Stimulated activated CD8-positive, alpha-beta memory T cell treated with anti-CD3 and anti-CD28 coated beads, Interleukin-7, amount 100 ng/mL, for 24 hours (primary cell): ENCODE data around the gene ZDHHC14.
"Not testable (repeated sequence)": the region's sequence is repeated elsewhere in the genome, so short reads cannot be mapped to it uniquely, and the experiment has no call there.

Source experiments
- DNase-seq: peaks from one replicate; pipeline ENCODE4 v3.0.0-alpha.2; 2020; ENCODE audit warnings: low read depth

Gene ZDHHC14

GRCh38 chr6:157691621-157692020 is 310.6 kb downstream of the ZDHHC14 start:
- not testable (repeated sequence) for DNase-seq

GRCh38 chr6:157693867-157694266 is 312.9 kb downstream of the ZDHHC14 start:
- DNase-seq = no peak

GRCh38 chr6:157695301-157696040 is 314.5 kb downstream of the ZDHHC14 start:
- no peak for DNase-seq

- no peak for DNase-seq
Measured at GRCh38 chr6:157699777-157700636, 319.0 kb downstream of the ZDHHC14 start.

- DNase-seq = not testable (repeated sequence)
Measured at GRCh38 chr6:157706351-157706750, 325.4 kb downstream of the ZDHHC14 start.

GRCh38 chr6:157706883-157707282 is 325.9 kb downstream of the ZDHHC14 start:
- DNase-seq = no peak

- DNase-seq = no peak
Measured at GRCh38 chr6:157707576-157707975, 326.6 kb downstream of the ZDHHC14 start.

- DNase-seq = no peak
Measured at GRCh38 chr6:157708239-157708638, 327.2 kb downstream of the ZDHHC14 start.

GRCh38 chr6:157708933-157709332 is 327.9 kb downstream of the ZDHHC14 start:
- no peak for DNase-seq

GRCh38 chr6:157709555-157709954 is 328.6 kb downstream of the ZDHHC14 start:
- no peak for DNase-seq

GRCh38 chr6:157710604-157711003 is 329.6 kb downstream of the ZDHHC14 start:
- no peak for DNase-seq

- no peak for DNase-seq
Measured at GRCh38 chr6:157711060-157711459, 330.1 kb downstream of the ZDHHC14 start.

GRCh38 chr6:157712585-157713295 is 331.8 kb downstream of the ZDHHC14 start:
- no peak for DNase-seq

GRCh38 chr6:157713451-157714152 is 332.6 kb downstream of the ZDHHC14 start:
- DNase-seq = no peak

- no peak for DNase-seq
Measured at GRCh38 chr6:157714153-157714490, 333.1 kb downstream of the ZDHHC14 start.

GRCh38 chr6:157715728-157716164 is 334.8 kb downstream of the ZDHHC14 start:
- DNase-seq = no peak

- no peak for DNase-seq
Measured at GRCh38 chr6:157716251-157716995, 335.4 kb downstream of the ZDHHC14 start.

- DNase-seq = no peak
Measured at GRCh38 chr6:157717340-157717748, 336.4 kb downstream of the ZDHHC14 start.

- DNase-seq = no peak
Measured at GRCh38 chr6:157718503-157719187, 337.7 kb downstream of the ZDHHC14 start.

GRCh38 chr6:157720964-157721363 is 340.0 kb downstream of the ZDHHC14 start:
- DNase-seq = not testable (repeated sequence)

GRCh38 chr6:157721426-157721825 is 340.4 kb downstream of the ZDHHC14 start:
- DNase-seq = no peak
